Activated gamma-delta T cell treated with Interleukin-2 at 50 U/mL for 16 hours (primary cell): ENCODE results near the gene ENTREP3.
"Not testable (repeated sequence)": the region's sequence is repeated elsewhere in the genome, so short reads cannot be mapped to it uniquely, and the experiment has no call there.

Experiments
- DNase-seq: peaks from one replicate; pipeline ENCODE4 v3.0.0-alpha.2; 2020

Gene ENTREP3

GRCh38 chr1:155255243-155256007, at the start of gene ENTREP3:
Gene ENTREP3 (minus strand): TSS chr1:155255483. CDS start chr1:155254877, 606 bp downstream.
- peak; percentile 59 for DNase-seq

GRCh38 chr1:155304558-155305063, 49.3 kb upstream of the ENTREP3 start:
- no peak for DNase-seq

GRCh38 chr1:155301342-155301841, 46.1 kb upstream of the ENTREP3 start, which contains the start of gene PKLR:
Gene PKLR (minus strand): TSS chr1:155301438. CDS start chr1:155301395, 43 bp downstream.
- DNase-seq: no peak

- no peak for DNase-seq
Observed at GRCh38 chr1:155300553-155301329, 45.5 kb upstream of the ENTREP3 start.

- no peak for DNase-seq
Observed at GRCh38 chr1:155300024-155300423, 44.7 kb upstream of the ENTREP3 start.

- DNase-seq: no peak
Observed at GRCh38 chr1:155297384-155297783, 42.1 kb upstream of the ENTREP3 start.

- no peak for DNase-seq
Observed at GRCh38 chr1:155296661-155297060, 41.4 kb upstream of the ENTREP3 start.

GRCh38 chr1:155295942-155296267, 40.6 kb upstream of the ENTREP3 start:
- no peak for DNase-seq

GRCh38 chr1:155295183-155295941, 40.1 kb upstream of the ENTREP3 start:
- DNase-seq: no peak

GRCh38 chr1:155294520-155295182, 39.4 kb upstream of the ENTREP3 start:
- no peak for DNase-seq

GRCh38 chr1:155293086-155293749, 37.9 kb upstream of the ENTREP3 start:
- DNase-seq: no peak

GRCh38 chr1:155291006-155291405, 35.7 kb upstream of the ENTREP3 start:
- DNase-seq: not testable (repeated sequence)

- no peak for DNase-seq
Observed at GRCh38 chr1:155287987-155288543, 32.8 kb upstream of the ENTREP3 start.

- DNase-seq: no peak
Observed at GRCh38 chr1:155286544-155286943, 31.3 kb upstream of the ENTREP3 start.

- DNase-seq: no peak
Observed at GRCh38 chr1:155285631-155286044, 30.4 kb upstream of the ENTREP3 start.

- DNase-seq: no peak
Observed at GRCh38 chr1:155285063-155285462, 29.8 kb upstream of the ENTREP3 start.

GRCh38 chr1:155284476-155284875, 29.2 kb upstream of the ENTREP3 start:
- DNase-seq: no peak

GRCh38 chr1:155282488-155283091, 27.3 kb upstream of the ENTREP3 start:
- no peak for DNase-seq

GRCh38 chr1:155279268-155279667, 24.0 kb upstream of the ENTREP3 start:
- no peak for DNase-seq

GRCh38 chr1:155278689-155279160, 23.4 kb upstream of the ENTREP3 start:
- no peak for DNase-seq
